ENCODE measurements around the gene CMKLR1. TPM values are rescaled to one million over a fixed set of nuclear protein-coding genes. Genes with fewer than 3 reads are reported as not detected.
A peak's percentile ranks its signal among the peaks of the same experiment; 100 is the strongest.

Gene CMKLR1
- total RNA-seq, 1 donor from 2014 or later: 47.5 TPM

DNA sequence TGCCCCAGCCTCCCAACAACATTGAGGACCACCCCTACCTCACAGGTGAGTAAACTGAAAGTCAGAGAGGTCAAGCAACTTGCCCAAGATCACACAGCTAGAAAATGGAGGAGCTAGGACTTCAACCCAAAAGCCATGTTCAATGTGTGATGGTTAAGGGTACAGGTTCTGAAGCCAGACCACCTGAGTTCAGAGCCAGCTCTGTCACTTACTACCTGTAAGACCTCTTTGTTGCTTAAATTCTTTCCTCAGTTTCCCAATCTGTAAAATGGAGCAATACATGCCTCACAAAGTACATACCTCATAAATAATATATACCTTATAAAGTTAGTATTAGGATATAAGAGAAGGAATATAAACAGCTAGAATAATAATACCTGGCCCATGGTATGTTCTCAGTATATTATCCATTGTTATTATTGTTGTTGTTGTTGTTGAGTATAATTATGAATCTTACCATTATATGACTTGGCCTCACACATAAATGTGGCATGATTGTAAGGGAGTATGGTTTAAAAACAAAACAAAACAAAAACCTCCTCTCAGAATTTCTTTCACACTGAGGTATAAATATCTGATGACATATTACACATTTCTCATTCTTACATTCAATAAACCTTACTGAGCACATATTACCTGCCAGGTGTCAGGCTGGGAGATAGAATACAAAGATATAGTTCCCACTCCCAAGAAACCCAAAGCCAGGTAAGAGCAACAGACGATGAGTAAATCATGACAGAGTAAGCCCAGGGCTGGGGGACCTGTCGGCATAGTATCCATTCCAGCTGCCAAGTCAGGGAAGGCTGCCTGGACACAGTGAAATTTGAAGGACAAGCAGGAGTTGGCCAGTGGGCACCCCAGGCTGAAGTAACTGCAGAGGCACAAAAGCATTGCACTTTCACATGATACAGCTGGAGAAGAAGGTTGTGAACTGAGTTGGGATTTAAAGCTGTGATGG lies 19.6 kb downstream of the CMKLR1 start:
- peaks cover 51% of the 10 kb centered on the region for H3K4me1 Mint-ChIP-seq (ENCODE audit: unreplicated experiment)
- peaks cover 7% of the 10 kb centered on the region for H3K27me3 Mint-ChIP-seq (ENCODE audit: unreplicated experiment)
- H3K36me3 Mint-ChIP-seq (ENCODE audit: unreplicated experiment): peaks cover 29% of the 10 kb centered on the region
- H3K27ac Mint-ChIP-seq (ENCODE audit: unreplicated experiment): peak overlapping the region; percentile 21
- H3K9me3 Mint-ChIP-seq (ENCODE audit: unreplicated experiment): no peaks in the 10 kb centered on the region
- no peak for DNase-seq (ENCODE audit: extremely low spot score, unreplicated experiment)
- no peak overlapping the region for H3K4me3 Mint-ChIP-seq (ENCODE audit: unreplicated experiment)
- TF ChIP-seq, protein P1, sequence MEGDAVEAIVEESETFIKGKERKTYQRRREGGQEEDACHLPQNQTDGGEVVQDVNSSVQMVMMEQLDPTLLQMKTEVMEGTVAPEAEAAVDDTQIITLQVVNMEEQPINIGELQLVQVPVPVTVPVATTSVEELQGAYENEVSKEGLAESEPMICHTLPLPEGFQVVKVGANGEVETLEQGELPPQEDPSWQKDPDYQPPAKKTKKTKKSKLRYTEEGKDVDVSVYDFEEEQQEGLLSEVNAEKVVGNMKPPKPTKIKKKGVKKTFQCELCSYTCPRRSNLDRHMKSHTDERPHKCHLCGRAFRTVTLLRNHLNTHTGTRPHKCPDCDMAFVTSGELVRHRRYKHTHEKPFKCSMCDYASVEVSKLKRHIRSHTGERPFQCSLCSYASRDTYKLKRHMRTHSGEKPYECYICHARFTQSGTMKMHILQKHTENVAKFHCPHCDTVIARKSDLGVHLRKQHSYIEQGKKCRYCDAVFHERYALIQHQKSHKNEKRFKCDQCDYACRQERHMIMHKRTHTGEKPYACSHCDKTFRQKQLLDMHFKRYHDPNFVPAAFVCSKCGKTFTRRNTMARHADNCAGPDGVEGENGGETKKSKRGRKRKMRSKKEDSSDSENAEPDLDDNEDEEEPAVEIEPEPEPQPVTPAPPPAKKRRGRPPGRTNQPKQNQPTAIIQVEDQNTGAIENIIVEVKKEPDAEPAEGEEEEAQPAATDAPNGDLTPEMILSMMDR (IDR thresholded peaks at IDR 0.05): no peak

DNA sequence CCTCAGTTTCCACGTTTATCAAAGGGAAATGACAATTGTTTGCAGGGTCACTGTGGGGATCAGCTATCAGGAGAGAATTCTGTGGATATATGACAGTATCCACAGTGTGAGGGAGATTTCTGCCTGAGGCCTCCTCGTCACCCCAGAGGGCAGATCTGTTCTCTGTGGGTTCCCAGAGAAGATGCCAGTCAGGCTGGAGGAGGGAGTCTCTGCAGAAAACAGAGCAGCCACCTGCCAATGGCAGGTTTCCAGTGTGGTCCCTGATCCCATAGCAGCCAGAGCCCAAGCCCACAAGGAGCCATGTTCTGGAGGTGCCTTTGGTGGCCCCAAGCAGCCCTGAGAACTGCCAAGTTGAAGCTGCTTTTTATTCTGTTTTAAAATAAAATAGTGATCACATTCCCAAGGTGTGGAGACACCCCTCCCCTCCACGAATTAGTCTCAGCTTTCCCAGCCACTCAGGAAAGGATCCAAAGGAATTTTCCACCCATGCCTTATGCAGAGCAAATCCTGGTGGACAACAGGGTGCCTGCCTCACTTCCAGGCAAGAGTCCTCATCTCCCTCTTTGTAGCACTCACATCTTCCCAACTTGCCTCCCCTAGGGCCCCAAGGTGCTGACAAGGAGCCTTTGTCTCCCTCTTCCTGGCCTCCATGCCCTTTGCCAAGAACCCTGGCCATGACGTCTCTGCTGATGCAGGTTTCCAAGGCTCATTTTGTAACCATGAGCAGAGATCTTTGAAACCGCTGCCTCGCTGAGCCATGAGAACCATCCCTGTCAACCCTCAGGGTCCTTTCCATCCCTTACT lies 20.4 kb downstream of the CMKLR1 start:
- H3K27me3 Mint-ChIP-seq (ENCODE audit: unreplicated experiment): peaks cover 7% of the 10 kb centered on the region
- TF ChIP-seq, protein P1 (IDR thresholded peaks at IDR 0.05): no peak
- H3K36me3 Mint-ChIP-seq (ENCODE audit: unreplicated experiment): peaks cover 29% of the 10 kb centered on the region
- H3K9me3 Mint-ChIP-seq (ENCODE audit: unreplicated experiment): no peaks in the 10 kb centered on the region
- peak overlapping the region; percentile 21 for H3K27ac Mint-ChIP-seq (ENCODE audit: unreplicated experiment)
- DNase-seq (ENCODE audit: extremely low spot score, unreplicated experiment): no peak
- H3K4me3 Mint-ChIP-seq (ENCODE audit: unreplicated experiment): no peak overlapping the region
- H3K4me1 Mint-ChIP-seq (ENCODE audit: unreplicated experiment): peaks cover 55% of the 10 kb centered on the region

DNA sequence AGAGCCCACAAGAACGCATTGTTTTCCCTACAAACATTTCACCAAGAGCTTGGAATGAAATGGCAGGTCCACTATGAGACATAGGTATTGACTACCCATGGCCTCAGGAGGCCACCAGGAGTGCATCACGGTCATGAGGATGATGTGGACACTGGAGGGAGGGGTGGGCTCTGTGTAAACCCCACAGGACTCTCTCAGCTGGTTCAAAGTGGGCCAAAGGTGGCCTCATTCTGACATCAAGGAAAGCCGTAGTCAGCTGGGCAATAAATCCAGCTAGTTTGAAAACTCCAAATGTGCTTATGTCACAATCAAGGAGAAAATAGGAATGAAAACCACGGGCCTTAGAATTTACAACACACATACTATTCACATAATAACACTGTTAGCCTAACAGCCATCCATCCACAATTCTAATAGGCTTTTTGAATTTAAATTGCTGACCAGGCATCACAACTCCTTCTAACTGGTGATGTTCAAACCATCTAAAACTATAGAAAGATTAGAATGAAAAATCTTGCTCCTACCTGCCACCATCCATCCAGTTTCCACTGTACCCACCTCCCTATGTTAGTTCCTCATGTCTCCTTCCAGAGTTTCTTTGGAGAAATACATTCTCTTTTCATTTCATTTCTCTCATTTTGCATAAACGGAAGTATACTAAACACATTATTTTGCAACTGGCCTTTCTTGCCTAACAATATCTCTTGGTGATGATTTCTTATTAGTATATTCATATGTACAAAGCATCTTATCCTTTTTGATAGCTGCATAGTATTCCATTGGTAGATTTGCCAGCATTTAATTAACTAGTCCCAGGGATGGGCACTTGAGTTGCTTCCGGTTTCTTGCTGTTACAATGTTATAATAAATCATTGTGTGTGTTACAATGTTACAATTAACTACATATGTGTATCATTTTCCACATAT lies 21.5 kb downstream of the CMKLR1 start:
- Mint-ChIP-seq H3K4me3 (ENCODE audit: unreplicated experiment) (no peak overlapping the region), H3K27ac (ENCODE audit: unreplicated experiment) (no peak overlapping the region), H3K4me1 (ENCODE audit: unreplicated experiment) (peaks cover 61% of the 10 kb centered on the region), H3K27me3 (ENCODE audit: unreplicated experiment) (peaks cover 2% of the 10 kb centered on the region), H3K9me3 (ENCODE audit: unreplicated experiment) (no peaks in the 10 kb centered on the region), H3K36me3 (ENCODE audit: unreplicated experiment) (peaks cover 24% of the 10 kb centered on the region)
- TF ChIP-seq, protein P1 (IDR thresholded peaks at IDR 0.05): no peak
- DNase-seq (ENCODE audit: extremely low spot score, unreplicated experiment): no peak

DNA sequence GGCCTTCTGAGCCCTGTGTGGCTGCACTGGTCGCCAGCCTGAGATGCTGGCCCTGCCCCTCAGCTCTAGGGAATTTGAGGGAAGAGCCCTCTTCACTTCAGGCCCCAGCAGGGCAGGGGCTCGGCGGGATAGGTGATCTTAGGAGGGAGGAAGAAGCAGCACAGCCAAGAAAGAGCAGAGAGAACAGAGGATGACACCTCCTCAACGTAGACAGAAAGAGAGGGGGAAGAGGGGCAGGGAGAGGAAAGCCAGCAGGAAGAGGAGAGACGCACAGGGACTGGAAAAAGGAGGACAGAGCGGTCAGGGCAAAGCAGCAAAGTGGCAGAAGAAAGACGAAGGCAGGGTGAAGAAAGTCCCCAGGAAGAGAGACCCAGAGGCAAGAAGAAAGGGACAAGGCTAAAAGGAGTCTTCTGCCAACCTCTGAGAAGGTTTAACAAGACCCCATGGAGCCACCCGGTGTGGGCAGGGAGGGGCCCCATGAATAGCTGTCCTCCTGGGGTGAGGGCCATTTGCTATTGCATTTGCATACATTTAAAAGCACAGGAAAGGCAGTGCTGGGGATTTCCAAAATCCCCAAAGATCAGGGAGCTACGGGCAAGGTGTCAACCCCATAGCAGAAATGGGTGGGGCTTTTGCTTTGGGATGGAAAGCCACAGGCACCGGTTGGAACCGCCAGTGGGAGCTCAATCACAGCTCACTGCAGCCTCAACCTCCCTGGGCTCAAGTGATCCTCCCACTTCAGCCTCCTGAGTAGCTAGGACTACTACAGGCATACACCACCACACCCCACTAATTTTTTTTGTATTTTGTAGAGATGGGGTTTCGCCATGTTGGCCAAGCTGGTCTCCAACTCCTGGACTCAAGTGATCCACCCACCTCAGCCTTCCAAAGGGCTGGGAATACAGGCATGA lies 22.7 kb downstream of the CMKLR1 start:
- H3K27ac Mint-ChIP-seq (ENCODE audit: unreplicated experiment): peak overlapping the region; percentile 92
- DNase-seq (ENCODE audit: extremely low spot score, unreplicated experiment): no peak
- H3K4me3 Mint-ChIP-seq (ENCODE audit: unreplicated experiment): no peak overlapping the region
- H3K36me3 Mint-ChIP-seq (ENCODE audit: unreplicated experiment): peaks cover 23% of the 10 kb centered on the region
- H3K9me3 Mint-ChIP-seq (ENCODE audit: unreplicated experiment): no peaks in the 10 kb centered on the region
- H3K4me1 Mint-ChIP-seq (ENCODE audit: unreplicated experiment): peaks cover 60% of the 10 kb centered on the region
- H3K27me3 Mint-ChIP-seq (ENCODE audit: unreplicated experiment): no peaks in the 10 kb centered on the region
- TF ChIP-seq, protein P1 (IDR thresholded peaks at IDR 0.05): no peak
